HG03095 (cell line): Measurements from ENCODE around the gene SLC7A5.
"Not testable (repeated sequence)": the region's sequence is repeated elsewhere in the genome, so short reads cannot be mapped to it uniquely, and the experiment has no call there.

Experiments
- ATAC-seq: cut with Tn5 transposase; IDR thresholded peaks from one replicate; pipeline ENCODE4 v1.9.1; 2021; ENCODE audit warnings: moderate library complexity; ENCODE audit not compliant: unreplicated experiment

Gene SLC7A5

GRCh38 chr16:87889762-87890161 lies 20.5 kb upstream of the SLC7A5 start:
- not testable (repeated sequence) for ATAC-seq

DNA sequence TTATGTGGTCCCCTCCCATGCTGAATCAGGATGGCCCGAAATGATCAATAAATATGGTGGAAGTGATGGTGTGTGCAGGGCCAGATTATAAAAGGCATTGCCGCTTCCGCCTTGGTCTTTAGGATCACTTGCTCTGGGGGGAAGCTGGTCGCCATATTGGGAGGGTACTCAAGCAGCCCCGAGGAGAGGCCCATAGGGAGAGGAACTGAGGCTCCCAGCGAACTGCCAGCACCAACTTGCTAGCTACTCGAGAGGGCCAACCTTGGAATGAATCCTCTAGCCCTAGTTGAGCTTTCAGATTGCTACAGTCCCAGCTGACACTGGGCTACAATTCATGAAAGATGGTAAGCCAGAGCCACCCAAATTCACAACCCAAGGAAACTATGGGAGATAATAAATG lies 19.0 kb upstream of the SLC7A5 start:
- ATAC-seq = not testable (repeated sequence)

DNA sequence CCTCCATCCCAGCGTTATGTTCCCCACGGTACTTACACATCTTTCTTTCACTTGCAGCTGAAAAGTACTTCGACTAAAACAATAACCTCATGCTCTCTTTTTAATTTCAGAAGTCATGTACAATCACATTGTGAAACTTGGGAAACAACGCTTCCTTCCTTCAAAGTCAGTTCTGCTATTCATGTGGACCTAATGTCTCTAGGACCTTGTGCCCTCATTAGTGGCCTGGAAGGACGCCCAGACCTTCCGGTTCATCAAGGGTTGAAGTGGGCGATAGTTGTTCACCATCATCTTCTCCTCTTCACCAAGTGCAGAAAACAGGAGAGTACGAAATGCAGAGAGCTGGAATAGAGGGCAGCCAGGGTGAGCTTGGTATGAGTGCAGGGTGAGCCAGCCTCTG lies 18.6 kb upstream of the SLC7A5 start:
- ATAC-seq = not testable (repeated sequence)

DNA sequence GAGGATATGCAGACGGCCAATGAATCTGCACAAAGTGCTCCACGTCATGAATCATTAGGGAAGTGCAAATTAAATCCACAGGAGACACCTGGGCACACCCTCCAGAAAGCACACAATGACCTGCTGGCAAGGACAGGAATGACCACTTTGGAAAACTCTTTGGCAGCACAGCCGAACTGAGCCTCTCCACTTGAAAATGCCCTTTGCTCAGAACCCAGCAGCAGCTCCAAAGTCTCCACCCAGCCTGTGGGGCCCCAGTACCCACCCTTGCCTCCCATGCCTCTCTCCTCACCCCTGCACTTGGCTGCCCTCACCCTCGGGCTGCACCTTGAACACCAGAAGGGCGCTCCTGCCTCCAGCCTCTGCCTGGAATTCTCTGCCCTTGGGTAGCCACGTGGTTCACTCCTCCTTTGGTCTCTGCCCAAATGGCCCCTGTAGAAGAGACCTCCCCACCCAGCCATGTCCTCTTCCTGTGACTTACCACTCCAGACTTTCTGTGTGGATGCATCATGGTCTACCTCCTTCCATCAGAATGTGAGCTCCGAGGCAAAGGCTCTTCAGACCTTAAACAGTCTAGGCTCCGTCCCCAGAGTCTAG lies 16.2 kb upstream of the SLC7A5 start:
- not testable (repeated sequence) for ATAC-seq

DNA sequence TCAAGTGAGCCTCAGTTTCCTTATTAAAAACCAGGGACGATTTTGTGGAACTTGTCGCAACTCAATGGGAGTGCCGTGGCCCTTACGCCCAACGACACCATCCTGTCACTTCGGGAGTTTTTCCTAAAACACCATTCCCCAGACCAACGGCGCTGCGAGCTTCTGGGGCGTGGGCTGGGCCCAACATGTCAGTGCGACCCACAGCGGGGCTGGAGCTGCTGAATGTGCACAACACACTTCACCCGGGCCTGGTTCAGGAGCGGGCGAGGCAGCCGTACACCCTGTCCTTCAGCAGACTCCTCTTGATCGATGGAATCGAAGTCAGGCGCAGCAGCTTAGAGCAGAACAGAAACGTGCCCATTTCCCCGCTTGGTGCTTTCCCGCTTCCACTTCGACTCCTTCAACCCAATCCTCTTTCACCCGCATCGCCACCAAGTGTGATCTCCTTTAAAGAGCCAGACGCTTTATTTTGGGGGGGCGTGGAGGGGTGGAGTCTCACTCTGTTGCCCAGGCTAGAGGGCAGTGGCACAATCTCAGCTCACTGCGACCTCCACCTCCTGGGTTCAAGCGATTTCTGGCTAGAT lies 13.2 kb upstream of the SLC7A5 start:
- no peak for ATAC-seq

DNA sequence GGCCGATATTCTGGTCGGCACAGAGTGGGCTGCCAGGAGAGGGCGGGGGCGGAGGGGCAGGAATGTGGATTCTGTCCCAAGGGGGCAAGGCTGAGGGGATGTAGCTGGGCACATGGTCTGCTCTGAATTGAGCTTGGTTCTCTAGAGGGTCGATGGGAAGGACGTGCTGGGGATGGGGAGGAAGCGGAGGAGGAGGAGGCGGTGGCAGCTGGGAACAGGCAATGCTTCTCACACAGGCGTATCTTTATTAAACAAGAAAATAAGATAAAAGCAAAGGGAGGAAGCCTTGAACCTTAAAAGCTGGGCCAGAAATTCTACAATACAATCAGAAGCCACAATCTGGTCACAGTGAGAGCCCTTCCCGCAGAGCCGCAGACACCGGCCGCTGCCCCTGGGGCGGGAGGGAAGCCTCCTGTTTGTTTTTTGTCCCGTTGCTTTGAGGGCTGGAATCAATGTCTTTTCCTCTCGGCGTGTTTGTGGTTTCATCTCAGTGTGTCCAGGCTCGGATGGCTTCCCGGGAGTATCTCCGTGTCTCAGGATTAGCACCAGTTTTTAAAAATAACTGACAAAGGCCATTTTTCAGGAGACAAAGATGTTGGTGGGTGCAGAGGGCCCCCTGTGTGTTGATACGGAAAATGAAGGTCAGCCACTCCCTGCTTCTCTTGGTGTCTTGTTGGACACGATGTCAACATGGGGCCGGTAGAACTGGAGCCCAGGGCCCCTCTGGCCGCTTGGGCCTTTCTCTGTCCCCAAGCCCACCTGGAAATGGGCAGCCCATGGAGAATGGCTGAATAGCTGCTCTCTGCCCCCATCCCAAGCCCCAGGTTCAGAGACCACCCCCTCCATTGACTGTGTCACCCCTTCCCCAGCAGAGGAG lies 12.3 kb upstream of the SLC7A5 start:
- ATAC-seq = no peak

- ATAC-seq = no peak
Measured at GRCh38 chr16:87880117-87880696, 10.9 kb upstream of the SLC7A5 start.

DNA sequence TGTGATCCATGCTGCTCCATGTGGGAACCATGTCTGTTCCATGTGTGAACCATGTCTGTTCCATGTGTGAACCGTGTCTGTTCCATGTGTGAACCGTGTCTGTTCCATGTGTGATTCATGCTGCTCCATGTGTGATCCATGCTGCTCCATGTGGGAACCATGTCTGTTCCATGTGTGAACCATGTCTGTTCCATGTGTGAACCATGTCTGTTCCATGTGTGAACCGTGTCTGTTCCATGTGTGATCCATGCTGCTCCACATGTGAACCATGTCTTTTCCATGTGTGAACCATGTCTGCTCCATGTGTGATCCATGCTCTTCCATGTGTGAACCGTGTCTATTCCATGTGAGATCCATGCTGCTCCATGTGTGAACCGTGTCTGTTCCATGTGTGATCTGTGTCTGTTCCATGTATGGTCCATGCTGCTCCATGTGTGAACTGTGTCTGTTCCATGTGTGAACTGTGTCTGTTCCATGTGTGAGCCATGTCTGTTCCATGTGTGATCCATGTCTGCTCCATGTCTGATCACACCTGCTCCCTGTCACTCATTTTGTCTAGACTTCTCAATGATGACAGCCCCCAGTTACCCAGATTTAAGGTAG lies 10.2 kb upstream of the SLC7A5 start:
- ATAC-seq = not testable (repeated sequence)

DNA sequence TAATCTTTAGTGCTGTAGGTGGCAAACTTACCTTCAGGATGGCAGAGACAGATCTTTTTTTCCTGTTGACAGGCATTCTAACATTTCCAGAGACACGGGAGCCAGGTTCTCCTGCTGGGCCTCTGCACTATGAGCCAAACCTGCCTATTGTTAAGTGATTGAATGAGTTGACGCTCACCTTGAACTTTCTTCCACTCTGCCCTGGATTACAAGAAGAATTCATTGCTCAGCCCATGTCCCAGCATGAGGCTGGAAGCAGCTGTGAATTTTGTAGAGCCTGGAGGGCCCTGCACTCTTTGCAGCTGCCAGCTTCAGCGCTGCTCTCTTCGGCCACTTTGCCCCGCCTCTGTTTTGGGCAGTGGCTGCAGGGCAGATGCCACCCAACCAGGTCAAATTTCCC lies 9.4 kb upstream of the SLC7A5 start:
- ATAC-seq = no peak

DNA sequence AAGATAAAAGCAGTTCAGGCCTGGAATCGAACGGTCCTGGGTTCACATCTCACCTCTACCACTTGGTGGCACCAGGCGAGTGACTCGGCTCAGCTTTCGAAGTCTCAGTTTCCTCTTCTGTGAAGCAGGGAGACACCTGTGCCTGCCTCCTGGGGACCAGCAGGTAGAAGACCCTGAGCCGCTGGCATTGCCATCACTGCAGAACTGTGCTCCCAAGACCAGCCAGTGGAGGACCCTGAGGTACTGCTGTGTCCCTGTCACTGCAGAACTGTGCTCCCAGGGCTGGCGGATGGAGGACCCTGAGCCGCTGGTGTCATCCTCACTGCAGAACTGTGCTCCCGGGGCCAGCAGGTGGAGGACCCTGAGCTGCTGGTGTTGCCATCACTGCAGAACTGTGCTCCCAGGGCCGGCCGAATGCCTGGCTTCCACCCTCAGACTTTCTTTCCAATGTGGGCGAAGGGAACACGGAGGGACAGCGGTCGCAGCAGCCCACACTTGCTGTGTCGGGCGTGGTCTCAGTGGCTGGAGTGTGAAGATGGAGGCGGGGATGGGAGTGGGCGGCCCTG lies 8.7 kb upstream of the SLC7A5 start:
- ATAC-seq = no peak

DNA sequence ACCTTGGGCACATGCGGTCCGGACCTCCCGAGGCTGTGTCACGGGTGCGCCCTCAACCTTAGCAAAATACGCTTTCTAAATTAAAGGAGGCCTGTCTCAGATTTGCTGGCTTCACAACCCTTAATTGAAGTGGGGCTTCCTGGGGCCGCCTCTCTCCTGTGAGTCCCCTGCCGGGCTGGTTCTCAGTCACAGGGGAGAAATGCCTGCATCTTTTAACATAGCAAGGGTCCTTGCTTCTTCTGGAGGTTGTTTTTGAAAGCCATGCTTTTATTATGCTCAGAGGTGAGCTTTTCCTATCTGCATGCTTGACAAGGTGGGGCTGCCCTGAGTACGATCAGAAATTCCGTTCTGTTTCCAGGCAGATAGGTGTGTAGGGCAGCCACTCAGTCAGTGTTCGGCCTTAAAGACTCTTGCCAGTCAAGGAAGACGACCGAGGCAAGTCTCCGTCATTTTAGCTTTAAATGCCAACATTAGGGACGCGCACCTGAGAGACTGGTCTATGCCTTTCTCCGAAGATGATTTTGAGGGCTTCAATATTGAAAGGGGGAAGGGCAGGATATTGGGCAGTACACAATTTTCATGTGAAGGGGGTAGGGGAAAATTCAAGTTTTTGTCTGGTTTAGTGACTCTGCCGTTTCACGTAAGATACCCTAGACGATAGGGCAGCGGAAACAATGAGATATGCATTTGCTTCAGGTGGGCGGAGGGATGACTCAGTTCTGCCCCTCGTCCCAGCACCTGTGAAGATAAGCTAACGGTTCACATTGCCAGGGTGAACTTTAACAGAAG lies 5.5 kb upstream of the SLC7A5 start:
- ATAC-seq = no peak

GRCh38 chr16:87870418-87871291 lies 1.3 kb upstream of the SLC7A5 start:
- not testable (repeated sequence) for ATAC-seq

DNA sequence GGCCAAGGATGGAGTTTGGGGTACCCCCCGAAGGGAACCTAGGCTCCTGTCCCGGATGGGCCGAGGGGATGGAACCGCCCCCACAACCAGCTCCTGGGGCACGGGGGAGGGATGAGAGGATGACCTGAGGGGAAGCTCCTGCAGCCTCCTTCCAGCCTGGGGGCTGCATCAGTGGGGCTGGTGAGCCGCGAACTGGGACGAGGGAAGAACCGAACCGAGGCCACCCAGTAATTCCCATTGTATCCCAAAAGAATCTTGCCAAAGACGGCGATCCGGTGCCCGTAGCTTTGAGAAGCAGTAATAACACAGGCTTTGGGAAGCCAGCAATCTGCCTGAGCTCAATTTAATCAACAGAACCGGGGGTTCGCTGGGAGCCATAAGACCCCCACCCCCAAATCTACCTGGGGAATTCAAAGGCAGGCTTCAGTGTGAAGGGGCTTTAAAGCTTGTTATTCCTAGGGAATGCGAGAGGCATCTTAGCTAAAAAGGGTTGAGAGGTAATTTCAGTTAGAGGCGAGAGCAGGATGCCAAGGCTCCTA lies 641 bp upstream of the SLC7A5 start:
- not testable (repeated sequence) for ATAC-seq

DNA sequence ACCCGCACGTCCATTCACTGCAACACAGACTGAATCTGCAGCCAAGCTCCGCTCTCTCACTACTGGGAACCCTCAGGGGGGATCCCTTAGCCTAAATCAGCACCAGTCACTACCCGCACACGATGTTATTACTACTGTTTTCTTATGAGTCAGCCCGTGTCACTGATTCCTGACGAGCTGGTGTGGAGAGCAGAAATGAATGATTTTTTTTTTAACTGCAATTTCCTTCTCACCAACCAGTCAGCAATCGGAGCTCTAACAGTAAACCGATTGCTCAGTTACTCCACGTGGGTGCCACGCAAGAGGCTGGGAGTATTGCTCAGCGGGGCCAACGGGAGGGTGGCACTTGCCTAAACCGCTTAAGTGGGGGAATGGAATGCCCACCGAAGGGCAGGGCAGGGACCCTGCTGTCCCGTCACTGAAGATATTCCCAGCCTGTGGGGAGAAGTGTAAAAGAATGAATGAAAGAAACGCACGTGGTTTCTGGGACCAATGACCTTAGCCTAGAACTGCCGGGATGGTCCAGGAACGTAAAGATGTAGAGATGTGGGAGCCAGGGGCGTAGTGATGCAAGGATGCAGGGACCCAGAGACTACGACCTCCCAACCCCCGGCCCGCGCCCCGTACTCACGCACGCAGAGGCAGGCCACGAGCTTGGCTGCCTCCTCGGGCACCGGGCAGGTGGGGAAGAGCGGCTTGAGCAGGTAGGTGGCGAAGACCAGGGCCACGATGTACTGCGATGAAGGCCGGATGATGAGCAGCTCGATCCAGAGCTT lies 865 bp downstream of the SLC7A5 start:
- ATAC-seq = not testable (repeated sequence)

- ATAC-seq = not testable (repeated sequence)
Measured at GRCh38 chr16:87865902-87866555, 3.3 kb downstream of the SLC7A5 start.

GRCh38 chr16:87864331-87864989 lies 4.8 kb downstream of the SLC7A5 start:
- ATAC-seq = no peak

DNA sequence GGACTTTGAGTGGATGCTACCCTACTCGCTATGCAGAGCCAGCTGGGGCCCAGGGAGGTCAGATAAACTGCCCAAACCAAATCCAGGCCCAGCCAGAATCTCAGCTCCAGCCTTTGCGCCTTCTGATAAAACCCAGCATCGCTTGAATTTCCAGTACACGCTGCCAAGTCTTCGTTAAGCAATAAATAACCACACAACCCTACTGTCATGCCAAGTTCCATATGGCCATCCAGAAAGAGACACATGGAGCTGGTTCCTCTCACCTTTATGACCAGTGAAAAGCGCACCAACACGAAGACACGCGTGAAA lies 6.0 kb downstream of the SLC7A5 start:
- ATAC-seq = not testable (repeated sequence)
